Articular chondrocyte of knee joint (primary cell): ENCODE data around the gene KRTAP9-1. TPM values are rescaled to one million over a fixed set of nuclear protein-coding genes. Genes with fewer than 3 reads are reported as not detected.

Experiments used
- small RNA-seq: library from RNA; depleted of rRNA; stranded (forward); fragments of <200 nt; gene quantifications from one replicate; pipeline ENCODE3, GENCODE V24; 2012
- total RNA-seq: library from RNA; depleted of rRNA; stranded (reverse); fragments of >200 nt; gene quantifications from 2 replicates; pipeline ENCODE4 v1.2.3, GENCODE V29; 2012

KRTAP9-1 gene
- total RNA-seq = not detected in 2 replicates

GRCh38 chr17:41189837-41190318, at the start of gene KRTAP9-1:
Gene KRTAP9-1 (plus strand): TSS chr17:41189887. CDS start chr17:41189887, 0 bp downstream.

GRCh38 chr17:41140360-41141131, 49.1 kb upstream of the KRTAP9-1 start, which contains the start of gene KRTAP4-6:
Gene KRTAP4-6 (minus strand): TSS chr17:41140544. CDS start chr17:41140487, 57 bp downstream.

GRCh38 chr17:41149652-41149985, 40.1 kb upstream of the KRTAP9-1 start, which contains the start of gene KRTAP4-5:
Gene KRTAP4-5 (minus strand): TSS chr17:41149825. CDS start chr17:41149767, 58 bp downstream.

GRCh38 chr17:41160648-41161047, 29.0 kb upstream of the KRTAP9-1 start, which contains the start of gene KRTAP4-4:
Gene KRTAP4-4 (minus strand): TSS chr17:41160748. CDS start chr17:41160691, 57 bp downstream.

GRCh38 chr17:41168121-41168520, 21.6 kb upstream of the KRTAP9-1 start, which contains the start of gene KRTAP4-3:
Gene KRTAP4-3 (minus strand): TSS chr17:41168221. CDS start chr17:41168172, 49 bp downstream.

GRCh38 chr17:41177727-41178271, 11.9 kb upstream of the KRTAP9-1 start, which contains the start of gene KRTAP4-2:
Gene KRTAP4-2 (minus strand): TSS chr17:41178221. CDS start chr17:41178164, 57 bp downstream.

GRCh38 chr17:41184480-41184961, 5.2 kb upstream of the KRTAP9-1 start, which contains the start of gene KRTAP4-1:
Gene KRTAP4-1 (minus strand): TSS chr17:41184911. CDS start chr17:41184854, 57 bp downstream.

GRCh38 chr17:41226598-41227095, 37.0 kb downstream of the KRTAP9-1 start, which contains the start of gene KRTAP9-2:
Gene KRTAP9-2 (plus strand): TSS chr17:41226648. CDS start chr17:41226655, 7 bp downstream.

GRCh38 chr17:41232399-41233105, 42.9 kb downstream of the KRTAP9-1 start, which contains the start of gene KRTAP9-3:
Gene KRTAP9-3 (plus strand): TSS chr17:41232449. CDS start chr17:41232502, 53 bp downstream.

GRCh38 chr17:41237949-41238437, 48.3 kb downstream of the KRTAP9-1 start, which contains the start of gene KRTAP9-8:
Gene KRTAP9-8 (plus strand): TSS chr17:41237999. CDS start chr17:41238052, 53 bp downstream.

Small RNA genes lying within 50 kb of the gene (small RNA-seq; reads per million reads assigned to genes)
- not detected for gene KRTAP4-17P

Other genes with a start within 250 kb of the KRTAP9-1 start
- gene KRT39, start 222.9 kb upstream of the KRTAP9-1 start, total RNA-seq = not detected in 2 replicates
- not detected in 2 replicates for gene KRT40, start 205.6 kb upstream of the KRTAP9-1 start, total RNA-seq
- not detected in 2 replicates for gene KRTAP3-3, start 195.7 kb upstream of the KRTAP9-1 start, total RNA-seq
- gene KRTAP3-2, start 190.0 kb upstream of the KRTAP9-1 start, total RNA-seq = not detected in 2 replicates
- gene KRTAP3-1, start 180.8 kb upstream of the KRTAP9-1 start, total RNA-seq = not detected in 2 replicates
- gene KRTAP1-5, start 162.7 kb upstream of the KRTAP9-1 start, total RNA-seq = 1.3 and 11.6 TPM in 2 replicates
- not detected in 2 replicates for gene KRTAP1-4, start 159.7 kb upstream of the KRTAP9-1 start, total RNA-seq
- gene KRTAP1-3, start 155.0 kb upstream of the KRTAP9-1 start, total RNA-seq = not detected in 2 replicates
- gene KRTAP1-1, start 148.4 kb upstream of the KRTAP9-1 start, total RNA-seq = not detected in 2 replicates
- gene KRTAP2-1, start 142.6 kb upstream of the KRTAP9-1 start, total RNA-seq = not detected in 2 replicates
- not detected in 2 replicates for gene KRTAP2-2, start 134.7 kb upstream of the KRTAP9-1 start, total RNA-seq
- 0.26 and 1.1 TPM in 2 replicates for gene KRTAP2-3, start 129.8 kb upstream of the KRTAP9-1 start, total RNA-seq
- gene KRTAP2-4, start 124.0 kb upstream of the KRTAP9-1 start, total RNA-seq = not detected in 2 replicates
- not detected in 2 replicates for gene KRTAP4-7, start 105.7 kb upstream of the KRTAP9-1 start, total RNA-seq
- not detected in 2 replicates for gene KRTAP4-8, start 91.7 kb upstream of the KRTAP9-1 start, total RNA-seq
- not detected in 2 replicates for gene KRTAP4-16, start 87.7 kb upstream of the KRTAP9-1 start, total RNA-seq
- not detected in 2 replicates for gene KRTAP4-9, start 84.5 kb upstream of the KRTAP9-1 start, total RNA-seq
- gene KRTAP4-11, start 71.5 kb upstream of the KRTAP9-1 start, total RNA-seq = not detected in 2 replicates
- not detected in 2 replicates for gene KRTAP4-12, start 65.7 kb upstream of the KRTAP9-1 start, total RNA-seq
- not detected in 2 replicates for gene KRTAP4-6, start 49.3 kb upstream of the KRTAP9-1 start, total RNA-seq
- gene KRTAP4-5, start 40.1 kb upstream of the KRTAP9-1 start, total RNA-seq = not detected in 2 replicates
- not detected in 2 replicates for gene KRTAP4-4, start 29.1 kb upstream of the KRTAP9-1 start, total RNA-seq
- not detected in 2 replicates for gene KRTAP4-3, start 21.7 kb upstream of the KRTAP9-1 start, total RNA-seq
- not detected in 2 replicates for gene KRTAP4-2, start 11.7 kb upstream of the KRTAP9-1 start, total RNA-seq
- not detected in 2 replicates for gene KRTAP4-1, start 5.0 kb upstream of the KRTAP9-1 start, total RNA-seq
- not detected in 2 replicates for gene KRTAP9-2, start 36.8 kb downstream of the KRTAP9-1 start, total RNA-seq
- gene KRTAP9-3, start 42.6 kb downstream of the KRTAP9-1 start, total RNA-seq = not detected in 2 replicates
- not detected in 2 replicates for gene KRTAP9-8, start 48.1 kb downstream of the KRTAP9-1 start, total RNA-seq
- not detected in 2 replicates for gene KRTAP9-4, start 59.8 kb downstream of the KRTAP9-1 start, total RNA-seq
- gene KRTAP9-9, start 65.5 kb downstream of the KRTAP9-1 start, total RNA-seq = not detected in 2 replicates
- gene KRTAP9-6, start 75.5 kb downstream of the KRTAP9-1 start, total RNA-seq = not detected in 2 replicates
- not detected in 2 replicates for gene KRTAP9-7, start 85.8 kb downstream of the KRTAP9-1 start, total RNA-seq
- not detected in 2 replicates for gene KRTAP29-1, start 113.0 kb downstream of the KRTAP9-1 start, total RNA-seq
- gene KRTAP16-1, start 119.4 kb downstream of the KRTAP9-1 start, total RNA-seq = not detected in 2 replicates
- gene KRTAP17-1, start 125.8 kb downstream of the KRTAP9-1 start, total RNA-seq = not detected in 2 replicates
- gene KRT33A, start 160.9 kb downstream of the KRTAP9-1 start, total RNA-seq = not detected in 2 replicates
- gene KRT33B, start 179.9 kb downstream of the KRTAP9-1 start, total RNA-seq = not detected in 2 replicates
- gene KRT34, start 192.4 kb downstream of the KRTAP9-1 start, total RNA-seq = 0.13 TPM in 1 of 2 replicates, not detected in the other
- not detected in 2 replicates for gene KRT31, start 207.7 kb downstream of the KRTAP9-1 start, total RNA-seq
- gene KRT37, start 234.7 kb downstream of the KRTAP9-1 start, total RNA-seq = not detected in 2 replicates